Fibroblast of peridontal ligament (primary cell): ENCODE measurements around the gene FILIP1L.
A peak's percentile ranks its signal among the peaks of the same experiment; 100 is the strongest.

ENCODE experiments used
- DNase-seq: peaks from one replicate; pipeline ENCODE4 v3.0.0-alpha.2; 2010; ENCODE audit errors: extremely low read depth

FILIP1L gene

GRCh38 chr3:100010087-100010417 is 104.2 kb downstream of the FILIP1L start:
- DNase-seq, result no peak

- DNase-seq, result no peak
These were observed 104.8 kb downstream of the FILIP1L start for GRCh38 chr3:100009276-100010086.

GRCh38 chr3:100008081-100008698 is 106.1 kb downstream of the FILIP1L start:
- DNase-seq, result no peak

GRCh38 chr3:100007313-100007712 is 107.0 kb downstream of the FILIP1L start:
- no peak for DNase-seq

GRCh38 chr3:100006570-100007271 is 107.6 kb downstream of the FILIP1L start:
- peak; percentile 76 for DNase-seq

GRCh38 chr3:100005665-100006393 is 108.5 kb downstream of the FILIP1L start:
- DNase-seq, result peak; percentile 45

- no peak for DNase-seq
These were observed 109.4 kb downstream of the FILIP1L start for GRCh38 chr3:100004931-100005330.

- no peak for DNase-seq
These were observed 110.4 kb downstream of the FILIP1L start for GRCh38 chr3:100003609-100004503.

- peak; percentile 76 for DNase-seq
These were observed 111.5 kb downstream of the FILIP1L start for GRCh38 chr3:100002599-100003350.

GRCh38 chr3:100001526-100002270 is 112.6 kb downstream of the FILIP1L start:
- no peak for DNase-seq

- DNase-seq, result no peak
These were observed 113.2 kb downstream of the FILIP1L start for GRCh38 chr3:100001083-100001482.

GRCh38 chr3:99999536-99999935 is 114.8 kb downstream of the FILIP1L start:
- peak; percentile 71 for DNase-seq

GRCh38 chr3:99997293-99997692 is 117.0 kb downstream of the FILIP1L start:
- DNase-seq, result no peak

GRCh38 chr3:99990179-99990578 is 124.1 kb downstream of the FILIP1L start:
- no peak for DNase-seq

- no peak for DNase-seq
These were observed 129.6 kb downstream of the FILIP1L start for GRCh38 chr3:99984668-99985067.

- no peak for DNase-seq
These were observed 130.2 kb downstream of the FILIP1L start for GRCh38 chr3:99984139-99984538.

GRCh38 chr3:99982650-99983049 is 131.7 kb downstream of the FILIP1L start:
- no peak for DNase-seq

- no peak for DNase-seq
These were observed 133.2 kb downstream of the FILIP1L start for GRCh38 chr3:99981138-99981537.

- no peak for DNase-seq
These were observed 133.7 kb downstream of the FILIP1L start for GRCh38 chr3:99980606-99981005.

GRCh38 chr3:99978221-99978620 is 136.1 kb downstream of the FILIP1L start:
- no peak for DNase-seq
